CD8-positive, alpha-beta memory T cell (primary cell): ENCODE data around the gene FEM1B. TPM values are rescaled to one million over a fixed set of nuclear protein-coding genes. Genes with fewer than 3 reads are reported as not detected.

Experiments
- CTCF ChIA-PET: fragments of 350-600 bp; sonication (Branson Sonifier 250); formaldehyde crosslinking; loops from one replicate; lab custom pipeline; 2021; ENCODE audit warnings: antibody characterized with exemption; lab: Charles Lee
- POLR2A ChIA-PET: fragments of 350-600 bp; sonication (Branson Sonifier 250); formaldehyde crosslinking; loops from one replicate; lab custom pipeline; 2021; ENCODE audit warnings: antibody characterized with exemption; lab: Charles Lee
- DNase-seq, 5 donors: peaks; one replicate each; pipeline versions ENCODE4 v3.0.0 to v3.0.0-alpha.2; 2020 to 2022; ENCODE audit warnings: mixed read lengths in 1 of 5
- H3K27ac ChIP-seq: one replicate; pipeline ENCODE4 v1.7.0; 2013; ENCODE audit warnings: low read depth, mild to moderate bottlenecking, low read length, moderate library complexity
- H3K27me3 ChIP-seq: 2 replicates; pipeline ENCODE4 v1.7.0; 2013; ENCODE audit warnings: low read length, mild to moderate bottlenecking; ENCODE audit not compliant: insufficient read depth, poor library complexity, severe bottlenecking
- H3K36me3 ChIP-seq: 2 replicates; pipeline ENCODE4 v1.7.0; 2013; ENCODE audit warnings: mild to moderate bottlenecking, low read length, moderate library complexity; ENCODE audit not compliant: insufficient read depth
- H3K4me1 ChIP-seq: 2 replicates; pipeline ENCODE4 v1.7.0; 2013; ENCODE audit warnings: mild to moderate bottlenecking, low read length, moderate library complexity; ENCODE audit not compliant: insufficient read depth
- H3K4me3 ChIP-seq: 2 replicates; pipeline ENCODE4 v1.7.0; 2013; ENCODE audit warnings: mild to moderate bottlenecking, low read length
- H3K9me3 ChIP-seq: 2 replicates; pipeline ENCODE4 v1.7.0; 2013; ENCODE audit warnings: mild to moderate bottlenecking, low read length
- H3K27ac Mint-ChIP-seq, 8 donors: one replicate each; pipeline ENCODE4 v1.8.0; 2020 to 2021; ENCODE audit warnings: mixed read lengths in 8 of 8, mild to moderate bottlenecking in 6 of 8, inconsistent platforms in 3 of 8, moderate library complexity in 3 of 8
- H3K27me3 Mint-ChIP-seq, 2 donors: one replicate each; pipeline ENCODE4 v1.8.0; 2020 to 2021; ENCODE audit warnings: mixed read lengths in 2 of 2, mild to moderate bottlenecking in 1 of 2, moderate library complexity in 1 of 2
- H3K36me3 Mint-ChIP-seq, 3 donors: one replicate each; pipeline ENCODE4 v1.8.0; 2020 to 2021; ENCODE audit warnings: mixed read lengths in 3 of 3, inconsistent platforms in 1 of 3, mild to moderate bottlenecking in 1 of 3
- H3K4me1 Mint-ChIP-seq, 3 donors: one replicate each; pipeline ENCODE4 v1.8.0; 2020 to 2021; ENCODE audit warnings: mixed read lengths in 3 of 3, inconsistent platforms in 1 of 3, mild to moderate bottlenecking in 1 of 3
- H3K4me3 Mint-ChIP-seq, 7 donors: one replicate each; pipeline ENCODE4 v1.8.0; 2020 to 2021; ENCODE audit warnings: mixed read lengths in 7 of 7, mild to moderate bottlenecking in 6 of 7, moderate library complexity in 4 of 7, inconsistent platforms in 2 of 7
- H3K9me3 Mint-ChIP-seq, 5 donors: one replicate each; pipeline ENCODE4 v1.8.0; 2020 to 2022; ENCODE audit warnings: mixed read lengths in 5 of 5, mild to moderate bottlenecking in 3 of 5, moderate library complexity in 2 of 5, inconsistent platforms in 1 of 5
- polyA plus RNA-seq: library from polyadenylated mRNA; unstranded; fragments of 300-500 nt; fragmentation: Illumina TruSeq; gene quantifications from one replicate; pipeline ENCODE4 v1.2.3, GENCODE V29; 2021
- total RNA-seq, 2 experiments: library from RNA; stranded (reverse); gene quantifications; one replicate each; pipeline ENCODE4 v1.2.3, GENCODE V29; 2021

Gene FEM1B
- total and polyA plus RNA-seq, 3 experiments from 2014 or later = 16.9 to 39.6 (median 37.7) TPM

GRCh38 chr15:68312701-68313204 is 35.2 kb downstream of the FEM1B start:
- no peaks in the 10 kb centered on the region for H3K4me1 ChIP-seq
- H3K36me3 ChIP-seq = no peaks in the 10 kb centered on the region
- CTCF ChIA-PET = interaction anchor here (1.0 kb wide), 1 partner anchor 9 kb away, joined by 3 read pairs; no protein-coding TSS in a partner anchor
- H3K4me3 Mint-ChIP-seq = no peak overlapping the region
- peaks cover 9 to 16% of the 10 kb centered on the region in 2 donors for H3K27me3 Mint-ChIP-seq
- POLR2A ChIA-PET = no interaction called here
- DNase-seq = no peak
- H3K9me3 ChIP-seq = no peaks in the 10 kb centered on the region
- no peak overlapping the region for H3K27ac Mint-ChIP-seq
- no peaks in the 10 kb centered on the region for H3K36me3 Mint-ChIP-seq
- H3K4me3 ChIP-seq = no peak overlapping the region
- H3K27ac ChIP-seq = no peak overlapping the region
- no peaks in the 10 kb centered on the region for H3K27me3 ChIP-seq
- H3K4me1 Mint-ChIP-seq = no peaks in the 10 kb centered on the region
- H3K9me3 Mint-ChIP-seq = no peaks in the 10 kb centered on the region

GRCh38 chr15:68313501-68314410 is 36.2 kb downstream of the FEM1B start:
- no peak overlapping the region for H3K27ac Mint-ChIP-seq
- POLR2A ChIA-PET = no interaction called here

GRCh38 chr15:68314563-68314962 is 37.0 kb downstream of the FEM1B start:
- no peak overlapping the region for H3K27ac ChIP-seq
- H3K36me3 Mint-ChIP-seq = no peaks in the 10 kb centered on the region
- H3K27me3 ChIP-seq = no peaks in the 10 kb centered on the region
- no peaks in the 10 kb centered on the region for H3K36me3 ChIP-seq
- H3K27me3 Mint-ChIP-seq = peaks cover 9 to 14% of the 10 kb centered on the region in 2 donors
- H3K9me3 Mint-ChIP-seq = no peaks in the 10 kb centered on the region
- H3K4me3 Mint-ChIP-seq = no peak overlapping the region
- CTCF ChIA-PET = no interaction called here
- H3K27ac Mint-ChIP-seq = no peak overlapping the region
- POLR2A ChIA-PET = no interaction called here
- H3K4me1 Mint-ChIP-seq = no peaks in the 10 kb centered on the region
- H3K9me3 ChIP-seq = no peaks in the 10 kb centered on the region
- no peaks in the 10 kb centered on the region for H3K4me1 ChIP-seq
- H3K4me3 ChIP-seq = no peak overlapping the region
- no peak for DNase-seq

More at GRCh38 chr15:68313501-68314410, 36.2 kb downstream of the FEM1B start:
- Histone ChIP-seq H3K4me3 (no peak overlapping the region), H3K27me3 (no peaks in the 10 kb centered on the region), H3K36me3 (no peaks in the 10 kb centered on the region), H3K9me3 (no peaks in the 10 kb centered on the region), H3K4me1 (no peaks in the 10 kb centered on the region), H3K27ac (no peak overlapping the region)
- H3K9me3 Mint-ChIP-seq = no peaks in the 10 kb centered on the region
- CTCF ChIA-PET = interaction anchor here (1.0 kb wide), 1 partner anchor 8 kb away, joined by 3 read pairs; no protein-coding TSS in a partner anchor
- H3K4me3 Mint-ChIP-seq = no peak overlapping the region
- no peaks in the 10 kb centered on the region for H3K4me1 Mint-ChIP-seq
- H3K27me3 Mint-ChIP-seq = peaks cover 9 to 14% of the 10 kb centered on the region in 2 donors
- DNase-seq = no peak
- no peaks in the 10 kb centered on the region for H3K36me3 Mint-ChIP-seq

- Histone ChIP-seq H3K4me3 (no peak overlapping the region), H3K27me3 (no peaks in the 10 kb centered on the region), H3K27ac (no peak overlapping the region), H3K9me3 (no peaks in the 10 kb centered on the region), H3K4me1 (no peaks in the 10 kb centered on the region), H3K36me3 (no peaks in the 10 kb centered on the region)
- Mint-ChIP-seq H3K27me3 (peaks cover 9 to 14% of the 10 kb centered on the region in 2 donors), H3K4me3 (no peak overlapping the region), H3K4me1 (no peaks in the 10 kb centered on the region), H3K36me3 (no peaks in the 10 kb centered on the region), H3K9me3 (no peaks in the 10 kb centered on the region), H3K27ac (no peak overlapping the region)
- POLR2A ChIA-PET = no interaction called here
- no peak for DNase-seq
- CTCF ChIA-PET = no interaction called here
These were observed 37.5 kb downstream of the FEM1B start for GRCh38 chr15:68315035-68315434.

- no peaks in the 10 kb centered on the region for H3K9me3 Mint-ChIP-seq
- Histone ChIP-seq H3K4me3 (no peak overlapping the region), H3K36me3 (no peaks in the 10 kb centered on the region), H3K9me3 (no peaks in the 10 kb centered on the region), H3K27ac (no peak overlapping the region), H3K27me3 (no peaks in the 10 kb centered on the region), H3K4me1 (no peaks in the 10 kb centered on the region)
- no peak overlapping the region for H3K4me3 Mint-ChIP-seq
- peaks cover 9 to 14% of the 10 kb centered on the region in 2 donors for H3K27me3 Mint-ChIP-seq
- ChIA-PET CTCF (no interaction called here), POLR2A (no interaction called here)
- H3K4me1 Mint-ChIP-seq = no peaks in the 10 kb centered on the region
- H3K27ac Mint-ChIP-seq = no peak overlapping the region
- H3K36me3 Mint-ChIP-seq = no peaks in the 10 kb centered on the region
- DNase-seq = peak in 1 of 5 donors; percentile 28
These were observed 38.0 kb downstream of the FEM1B start for GRCh38 chr15:68315495-68316031.

GRCh38 chr15:68316061-68316804 is 38.7 kb downstream of the FEM1B start:
- H3K36me3 Mint-ChIP-seq = no peaks in the 10 kb centered on the region
- ChIA-PET POLR2A (no interaction called here), CTCF (no interaction called here)
- H3K27me3 ChIP-seq = no peaks in the 10 kb centered on the region
- H3K4me3 ChIP-seq = no peak overlapping the region
- peak in 1 of 5 donors; percentile 31 for DNase-seq
- no peak overlapping the region for H3K27ac ChIP-seq
- no peaks in the 10 kb centered on the region for H3K4me1 Mint-ChIP-seq
- peaks cover 9 to 14% of the 10 kb centered on the region in 2 donors for H3K27me3 Mint-ChIP-seq
- no peaks in the 10 kb centered on the region for H3K36me3 ChIP-seq
- H3K4me3 Mint-ChIP-seq = no peak overlapping the region
- no peak overlapping the region for H3K27ac Mint-ChIP-seq
- H3K9me3 ChIP-seq = no peaks in the 10 kb centered on the region
- no peaks in the 10 kb centered on the region for H3K4me1 ChIP-seq
- no peaks in the 10 kb centered on the region for H3K9me3 Mint-ChIP-seq

- Histone ChIP-seq H3K9me3 (no peaks in the 10 kb centered on the region), H3K36me3 (no peaks in the 10 kb centered on the region), H3K4me3 (no peak overlapping the region), H3K27me3 (no peaks in the 10 kb centered on the region), H3K4me1 (no peaks in the 10 kb centered on the region), H3K27ac (no peak overlapping the region)
- no peak overlapping the region for H3K27ac Mint-ChIP-seq
- CTCF ChIA-PET = no interaction called here
- H3K9me3 Mint-ChIP-seq = no peaks in the 10 kb centered on the region
- H3K4me1 Mint-ChIP-seq = no peaks in the 10 kb centered on the region
- peaks cover 14 to 23% of the 10 kb centered on the region in 2 donors for H3K27me3 Mint-ChIP-seq
- peak in 1 of 5 donors; percentile 27 for DNase-seq
- no peak overlapping the region for H3K4me3 Mint-ChIP-seq
- POLR2A ChIA-PET = no interaction called here
- H3K36me3 Mint-ChIP-seq = no peaks in the 10 kb centered on the region
These were observed 39.9 kb downstream of the FEM1B start for GRCh38 chr15:68317281-68318007.
